HG02798 (cell line): Measurements from ENCODE around the gene HEXD.

Experiments used
- ATAC-seq: cut with Tn5 transposase; IDR thresholded peaks from one replicate; pipeline ENCODE4 v1.9.1; 2021; ENCODE audit warnings: mild to moderate bottlenecking; ENCODE audit not compliant: unreplicated experiment, poor library complexity

The HEXD gene

DNA sequence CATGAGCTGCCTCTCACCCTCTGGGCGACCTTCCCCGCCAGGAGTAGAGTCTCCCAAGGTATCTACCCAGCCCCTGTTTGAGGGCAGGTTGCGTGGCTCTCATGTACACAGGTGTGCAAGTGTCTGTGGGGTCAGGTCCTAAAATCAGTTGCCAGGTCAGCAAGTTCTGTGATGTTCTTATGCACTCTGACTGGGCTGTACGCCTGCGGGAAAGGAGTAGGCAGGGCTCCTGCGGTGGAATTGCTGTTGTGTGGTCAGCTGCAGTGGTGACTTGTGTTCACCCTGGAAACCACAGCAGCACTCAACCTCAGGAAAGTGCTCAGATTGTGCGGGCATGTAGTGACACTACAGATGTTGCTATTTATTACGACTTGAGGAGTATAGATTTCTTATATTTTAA, 59.8 kb downstream of the HEXD start:
- no peak for ATAC-seq

DNA sequence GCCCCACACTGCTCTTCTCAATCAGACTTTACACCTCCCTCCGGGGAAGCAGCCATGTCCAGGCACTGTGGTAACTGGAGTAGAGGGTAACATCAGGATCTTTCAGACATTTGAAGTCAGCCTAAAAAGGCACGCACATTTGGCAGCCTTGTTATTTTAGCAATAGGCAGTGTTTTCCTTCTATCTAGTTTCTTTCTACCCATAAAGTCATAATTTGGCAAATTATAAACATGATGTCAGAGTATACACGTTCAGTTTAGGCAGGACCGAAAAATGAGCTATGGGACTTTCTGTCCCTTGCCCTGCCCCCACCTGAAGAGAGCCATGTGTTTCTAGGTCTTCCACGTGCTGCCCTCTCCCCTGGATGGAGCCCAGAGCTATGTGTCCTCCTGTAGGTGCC, 61.5 kb downstream of the HEXD start:
- no peak for ATAC-seq

DNA sequence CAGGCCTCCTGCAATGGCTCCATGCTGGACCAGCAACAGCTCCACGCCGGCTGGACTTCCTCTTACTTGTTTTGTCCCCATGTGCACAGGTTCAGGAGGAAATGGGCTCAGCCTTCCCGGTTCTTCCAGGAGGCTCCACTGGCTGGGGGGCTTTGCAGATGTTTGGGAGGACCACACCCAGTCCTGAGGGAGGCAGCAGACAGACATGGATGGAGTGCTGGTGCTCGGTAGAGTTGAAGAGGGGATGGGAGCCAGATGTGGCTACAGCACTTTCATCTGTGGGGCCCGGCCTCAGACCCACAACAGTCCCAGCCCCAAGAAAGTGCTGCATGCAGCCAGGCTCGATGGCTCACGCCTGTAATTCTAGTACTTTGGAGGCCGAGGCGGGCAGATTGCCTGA, 62.2 kb downstream of the HEXD start:
- no peak for ATAC-seq

DNA sequence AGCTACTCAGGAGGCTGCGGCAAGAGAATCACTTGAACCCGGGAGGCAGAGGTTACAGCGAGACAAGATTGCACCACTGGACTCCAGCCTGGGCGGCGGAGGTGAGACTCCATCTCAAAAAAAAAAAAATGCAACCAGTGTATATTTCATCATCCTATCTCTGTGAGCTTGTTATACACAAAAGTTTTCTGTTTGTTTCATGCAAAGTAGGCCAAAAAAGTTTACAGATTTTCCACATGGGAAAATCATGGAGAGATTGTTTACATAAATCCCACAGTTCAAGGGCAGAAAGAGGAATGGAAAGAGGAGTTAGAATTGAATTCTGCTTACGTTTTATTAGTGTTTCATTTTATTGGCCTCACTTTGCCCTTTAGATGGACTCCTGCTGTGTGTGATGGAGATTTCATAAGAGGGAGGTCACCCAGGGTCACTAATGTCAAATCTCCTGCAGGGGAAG, 65.1 kb downstream of the HEXD start:
- ATAC-seq: no peak

DNA sequence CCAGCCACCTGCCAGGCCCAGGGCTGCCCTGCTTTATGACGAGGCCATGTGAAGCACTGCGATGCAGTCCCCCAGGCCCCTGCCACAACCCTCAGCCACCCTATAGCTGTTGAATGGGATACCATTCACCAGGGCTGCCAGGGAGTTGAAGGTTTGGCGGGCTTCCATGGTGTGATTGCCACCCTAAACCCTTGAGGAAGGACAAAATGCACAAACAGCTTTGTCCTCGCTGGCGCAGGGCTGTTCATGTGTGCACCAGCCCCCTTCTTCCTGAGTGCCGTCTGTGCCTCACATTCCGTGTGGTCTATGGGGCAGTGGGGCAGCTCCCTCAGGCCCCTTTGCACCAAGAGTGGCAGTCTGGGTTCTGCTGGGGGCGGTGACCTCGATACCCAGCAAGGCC, 65.7 kb downstream of the HEXD start:
- ATAC-seq: no peak

DNA sequence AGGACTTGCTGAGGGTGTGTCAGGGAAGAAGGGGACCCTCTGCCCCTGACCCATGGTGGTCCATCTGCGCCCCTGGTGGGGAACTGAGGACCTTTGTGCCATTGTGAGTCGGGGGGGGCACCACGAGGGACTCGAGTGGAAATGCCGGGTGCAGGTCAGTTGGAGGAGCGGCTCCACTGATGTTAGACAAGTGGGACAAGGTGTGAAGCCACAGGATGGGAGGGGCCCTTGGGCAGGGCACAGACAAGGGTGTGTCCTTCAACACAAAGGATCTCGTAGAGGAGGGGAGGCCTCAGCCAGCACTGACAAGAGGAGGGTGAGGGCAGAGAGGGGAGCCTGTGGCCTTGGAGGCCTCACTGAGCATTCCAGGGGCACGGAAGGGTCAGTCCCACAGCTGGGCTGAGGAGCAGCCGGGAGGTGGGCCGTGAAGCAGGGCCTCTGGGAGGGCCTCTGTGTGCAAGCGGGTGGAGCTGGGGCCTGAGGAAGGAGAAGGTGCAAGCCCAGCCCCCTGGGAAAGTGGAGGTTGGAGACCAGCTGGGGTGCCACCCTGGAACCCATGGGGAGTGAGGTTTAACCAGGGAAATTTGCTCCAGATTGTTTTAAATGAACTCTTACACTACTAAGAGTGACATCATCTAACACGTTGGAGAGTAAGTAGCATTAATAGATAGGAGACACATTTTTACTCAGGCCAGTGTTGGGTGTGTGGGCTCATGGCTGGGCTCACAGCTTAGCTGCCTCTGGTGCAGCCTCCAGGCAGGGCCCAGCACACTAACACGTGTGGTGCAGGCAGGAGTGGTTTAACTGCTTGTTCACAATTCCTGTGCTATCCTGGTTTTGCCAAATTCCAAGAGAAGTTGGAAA, 68.3 kb downstream of the HEXD start:
- ATAC-seq: no peak

DNA sequence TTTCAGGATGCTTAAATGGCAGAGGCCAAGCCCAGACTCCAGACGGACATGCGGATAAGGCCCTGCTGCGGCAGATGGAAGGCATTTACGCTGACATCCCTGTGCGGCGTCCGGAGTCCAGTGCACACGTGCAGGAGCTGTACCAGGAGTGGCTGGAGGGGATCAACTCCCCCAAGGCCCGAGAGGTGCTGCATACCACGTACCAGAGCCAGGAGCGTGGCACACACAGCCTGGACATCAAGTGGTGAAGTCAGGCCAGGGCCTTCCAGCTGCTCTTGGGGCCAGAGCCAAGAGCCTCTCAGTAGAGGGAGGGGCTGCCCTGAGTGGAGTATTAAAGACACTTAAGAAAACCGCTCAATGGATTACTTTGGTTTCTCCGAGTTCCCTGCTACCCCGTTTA, 69.8 kb downstream of the HEXD start:
- ATAC-seq: no peak

DNA sequence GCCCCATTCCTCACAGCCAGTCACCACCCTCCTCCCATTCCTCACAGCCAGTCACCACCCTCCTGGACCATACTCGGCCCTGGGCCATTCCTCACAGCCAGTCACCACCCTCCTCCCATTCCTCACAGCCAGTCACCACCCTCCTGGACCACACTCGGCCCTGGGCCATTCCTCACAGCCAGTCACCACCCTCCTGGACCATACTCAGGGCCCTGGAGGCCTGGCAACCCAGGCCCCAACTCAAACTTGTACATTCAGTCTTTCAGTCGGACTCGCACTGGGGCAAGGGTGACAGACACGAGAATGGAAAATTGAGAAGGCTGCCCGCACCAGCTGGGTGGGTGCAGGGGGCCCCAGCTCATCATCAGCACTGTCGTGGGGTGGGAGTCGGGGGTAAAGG, 71.0 kb downstream of the HEXD start:
- no peak for ATAC-seq

DNA sequence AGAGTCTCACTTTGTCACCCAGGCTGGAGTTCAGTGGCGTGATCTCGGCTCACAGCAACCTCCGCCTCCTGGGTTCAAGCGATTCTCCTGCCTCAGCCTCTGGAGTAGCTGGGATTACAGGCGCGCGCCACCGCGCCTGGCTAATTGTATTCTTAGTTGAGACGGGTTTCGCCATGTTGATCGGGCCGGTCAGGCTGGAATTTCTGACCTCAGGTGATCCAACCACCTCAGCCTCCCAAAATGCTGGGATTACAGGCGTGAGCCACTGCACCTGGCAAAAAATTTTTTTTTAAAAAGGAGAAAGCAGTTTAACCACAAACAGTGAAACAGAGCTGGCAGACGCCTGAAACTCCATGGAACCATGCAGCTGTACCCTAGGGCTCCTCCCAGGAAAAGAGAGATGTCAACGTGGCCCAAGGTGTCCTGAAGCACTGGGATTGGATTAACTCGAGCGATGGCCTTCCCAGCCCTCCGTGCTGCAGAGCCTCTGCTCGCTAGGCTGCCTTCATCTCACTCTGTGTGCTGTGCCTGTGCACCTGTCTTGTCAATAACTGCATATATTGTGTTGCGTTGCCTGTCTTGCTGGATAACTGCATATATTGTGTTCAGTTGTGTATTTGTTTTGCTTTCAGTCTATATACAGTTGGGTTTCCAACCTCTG, 71.8 kb downstream of the HEXD start:
- no peak for ATAC-seq

DNA sequence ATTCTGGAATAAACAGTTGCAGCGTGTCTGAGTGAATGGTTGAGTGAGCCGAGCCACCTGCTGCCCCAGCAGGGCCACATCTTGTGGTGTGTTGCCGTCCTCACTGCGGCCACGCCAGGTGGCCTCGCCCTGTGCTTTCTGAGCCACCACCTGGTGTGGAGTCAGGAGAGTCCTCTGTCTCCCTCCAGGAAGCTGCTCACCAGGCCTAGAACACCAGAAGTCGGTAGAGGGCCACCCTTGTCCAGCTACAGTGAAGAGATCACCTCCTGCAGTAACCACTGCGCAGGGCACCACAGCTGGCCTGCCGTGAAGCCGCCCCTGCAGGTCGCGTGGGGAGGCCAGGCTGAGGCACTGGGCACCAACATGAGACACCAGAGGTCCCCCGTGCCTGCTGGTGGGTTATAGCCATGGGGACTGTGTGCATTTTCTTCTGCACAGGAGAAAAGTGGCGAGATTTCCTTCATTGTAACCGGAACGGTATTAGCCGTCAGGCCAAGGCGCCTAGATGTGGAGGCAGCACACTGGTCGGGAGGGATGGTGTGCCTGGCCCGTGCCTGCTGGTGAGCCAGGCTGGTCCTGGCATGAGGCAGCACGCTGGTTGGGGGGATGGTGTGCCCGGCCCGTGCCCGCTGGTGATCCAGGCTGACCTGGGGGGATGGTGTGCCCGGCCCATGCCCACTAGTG, 72.5 kb downstream of the HEXD start:
- no peak for ATAC-seq

DNA sequence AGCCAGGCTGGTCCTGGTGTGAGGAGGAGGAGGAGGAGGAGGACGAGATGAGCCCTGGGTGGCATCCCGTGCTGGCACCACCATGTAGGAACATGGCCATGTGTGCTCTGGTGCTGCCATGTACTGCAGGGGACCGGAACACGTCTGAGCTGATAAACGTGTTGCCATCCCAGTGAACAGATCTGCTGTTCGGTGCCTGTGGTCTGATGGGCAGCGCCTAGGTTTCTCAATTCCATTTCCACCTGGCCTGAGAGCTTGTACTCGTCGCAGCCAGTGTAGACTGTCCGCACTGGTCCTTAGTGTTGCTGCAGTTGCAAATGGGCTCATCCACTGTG, 73.0 kb downstream of the HEXD start:
- no peak for ATAC-seq

DNA sequence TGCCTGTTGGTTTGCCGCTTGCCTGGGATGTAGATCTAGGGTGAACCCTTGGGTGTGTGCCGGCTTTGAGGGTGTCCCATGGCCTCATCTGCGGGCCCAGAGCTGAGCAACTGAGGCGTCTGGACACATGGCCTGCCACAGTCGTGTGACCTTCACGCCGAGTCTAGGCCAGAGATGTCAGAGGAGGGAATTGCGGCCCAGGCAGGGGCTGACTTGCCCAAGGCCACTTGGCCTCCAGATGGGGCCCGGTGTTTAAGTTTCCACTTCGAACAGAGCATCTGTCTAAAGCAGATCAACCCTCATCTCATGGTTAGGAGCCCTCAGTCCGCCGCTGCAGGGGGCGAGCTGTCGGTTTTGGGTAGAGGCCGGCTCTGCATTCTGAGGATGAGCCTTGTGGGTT, 73.4 kb downstream of the HEXD start:
- no peak for ATAC-seq
